ENCODE data around the gene FREM3. TPM values are rescaled to one million over a fixed set of nuclear protein-coding genes. Genes with fewer than 3 reads are reported as not detected.
"Not testable (repeated sequence)": the region's sequence is repeated elsewhere in the genome, so short reads cannot be mapped to it uniquely, and the experiment has no call there.

FREM3 gene
- total RNA-seq, 4 donors from 2014 or later, result 1.9 TPM; not detected in 3

- TF ChIP-seq POLR2A (IDR thresholded peaks at IDR 0.05), result no peak
- TF ChIP-seq CTCF (IDR thresholded peaks at IDR 0.05), result no peak
- Histone ChIP-seq H3K9me3 (no peaks in the 10 kb centered on the region), H3K36me3 (no peaks in the 10 kb centered on the region), H3K4me3 (no peak overlapping the region), H3K27ac (no peak overlapping the region), H3K4me1 (no peaks in the 10 kb centered on the region), H3K27me3 (no peaks in the 10 kb centered on the region)
- intact Hi-C loops (cut with DNase I; ENCODE audit: low total_unique reads), result no loop called here
- DNase-seq, result no peak
Measured at GRCh38 chr4:143736861-143737260, 36.4 kb upstream of the FREM3 start.

GRCh38 chr4:143736061-143736460 lies 35.6 kb upstream of the FREM3 start:
- H3K27me3 ChIP-seq; H3K27ac ChIP-seq; intact Hi-C loops (cut with DNase I; ENCODE audit: low total_unique reads); H3K4me1 ChIP-seq; H3K4me3 ChIP-seq; H3K9me3 ChIP-seq; DNase-seq; H3K36me3 ChIP-seq: not testable (repeated sequence)

GRCh38 chr4:143728166-143728565 lies 27.7 kb upstream of the FREM3 start:
- H3K27me3 ChIP-seq, result no peaks in the 10 kb centered on the region
- no peak overlapping the region for H3K4me3 ChIP-seq
- no peak overlapping the region for H3K27ac ChIP-seq
- TF ChIP-seq CTCF (IDR thresholded peaks at IDR 0.05), result no peak
- no peak for TF ChIP-seq POLR2A (IDR thresholded peaks at IDR 0.05)
- H3K36me3 ChIP-seq, result no peaks in the 10 kb centered on the region
- intact Hi-C loops (cut with DNase I; ENCODE audit: low total_unique reads), result no loop called here
- no peaks in the 10 kb centered on the region for H3K9me3 ChIP-seq
- no peaks in the 10 kb centered on the region for H3K4me1 ChIP-seq
- no peak for DNase-seq

- TF ChIP-seq CTCF (IDR thresholded peaks at IDR 0.05), result no peak
- Histone ChIP-seq H3K4me3 (no peak overlapping the region), H3K27ac (no peak overlapping the region), H3K36me3 (no peaks in the 10 kb centered on the region), H3K9me3 (no peaks in the 10 kb centered on the region), H3K4me1 (no peaks in the 10 kb centered on the region), H3K27me3 (no peaks in the 10 kb centered on the region)
- DNase-seq, result no peak
- intact Hi-C loops (cut with DNase I; ENCODE audit: low total_unique reads), result no loop called here
Measured at GRCh38 chr4:143726714-143727113, 26.2 kb upstream of the FREM3 start.

GRCh38 chr4:143721317-143721716 lies 20.8 kb upstream of the FREM3 start:
- Histone ChIP-seq H3K9me3 (no peaks in the 10 kb centered on the region), H3K4me3 (no peak overlapping the region), H3K4me1 (no peaks in the 10 kb centered on the region), H3K27me3 (no peaks in the 10 kb centered on the region), H3K27ac (no peak overlapping the region), H3K36me3 (no peaks in the 10 kb centered on the region)
- TF ChIP-seq POLR2A (IDR thresholded peaks at IDR 0.05), result no peak
- TF ChIP-seq CTCF (IDR thresholded peaks at IDR 0.05), result no peak
- intact Hi-C loops (cut with DNase I; ENCODE audit: low total_unique reads), result no loop called here
- DNase-seq, result no peak

GRCh38 chr4:143718748-143719147 lies 18.3 kb upstream of the FREM3 start:
- H3K4me3 ChIP-seq; DNase-seq; intact Hi-C loops (cut with DNase I; ENCODE audit: low total_unique reads); H3K27me3 ChIP-seq; H3K27ac ChIP-seq; H3K9me3 ChIP-seq; H3K36me3 ChIP-seq; H3K4me1 ChIP-seq: not testable (repeated sequence)

Measured in uterus (tissue), 4 donors.